ENCODE data around the gene STARD3.

The STARD3 gene

DNA sequence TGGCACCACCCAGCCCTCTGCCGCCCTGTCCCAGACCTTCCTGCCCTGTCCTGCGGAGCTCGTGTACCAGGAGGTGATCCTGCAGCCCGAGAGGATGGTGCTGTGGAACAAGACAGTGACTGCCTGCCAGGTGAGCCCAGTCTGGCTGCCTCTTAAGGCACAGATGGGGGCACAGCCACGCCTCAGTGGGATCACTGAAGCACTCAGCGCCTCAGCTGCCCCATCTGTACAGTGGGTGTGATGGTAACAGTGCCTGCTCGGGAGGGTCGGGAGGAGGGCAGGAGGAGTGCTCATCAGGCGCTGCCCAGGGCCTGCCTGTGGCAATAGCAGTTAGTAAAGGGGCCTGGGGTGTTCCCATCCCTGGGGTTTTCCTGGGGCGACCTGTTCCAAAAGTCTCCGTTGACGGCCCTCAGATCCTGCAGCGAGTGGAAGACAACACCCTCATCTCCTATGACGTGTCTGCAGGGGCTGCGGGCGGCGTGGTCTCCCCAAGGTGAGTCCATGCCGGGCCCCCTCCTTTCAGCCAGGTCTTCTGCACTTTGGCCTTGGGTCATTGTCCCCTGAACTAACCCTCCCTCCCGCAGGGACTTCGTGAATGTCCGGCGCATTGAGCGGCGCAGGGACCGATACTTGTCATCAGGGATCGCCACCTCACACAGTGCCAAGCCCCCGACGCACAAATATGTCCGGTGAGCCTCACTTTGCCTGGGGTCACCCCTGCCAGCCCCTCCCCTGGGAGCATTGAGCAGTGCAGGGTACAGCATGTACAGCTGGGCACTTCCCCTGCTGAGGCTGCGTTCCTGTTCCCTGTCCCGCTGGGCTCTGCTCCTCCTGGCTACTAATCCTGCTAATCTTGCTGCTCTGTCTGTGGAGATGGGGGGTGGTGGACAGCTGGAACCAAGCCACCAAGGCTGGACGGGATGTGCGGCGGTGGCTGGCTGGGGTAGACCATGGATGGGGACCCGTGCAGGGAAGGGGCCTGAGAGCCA is 23.7 kb downstream of the STARD3 start:
- DNase-seq: no peak

DNA sequence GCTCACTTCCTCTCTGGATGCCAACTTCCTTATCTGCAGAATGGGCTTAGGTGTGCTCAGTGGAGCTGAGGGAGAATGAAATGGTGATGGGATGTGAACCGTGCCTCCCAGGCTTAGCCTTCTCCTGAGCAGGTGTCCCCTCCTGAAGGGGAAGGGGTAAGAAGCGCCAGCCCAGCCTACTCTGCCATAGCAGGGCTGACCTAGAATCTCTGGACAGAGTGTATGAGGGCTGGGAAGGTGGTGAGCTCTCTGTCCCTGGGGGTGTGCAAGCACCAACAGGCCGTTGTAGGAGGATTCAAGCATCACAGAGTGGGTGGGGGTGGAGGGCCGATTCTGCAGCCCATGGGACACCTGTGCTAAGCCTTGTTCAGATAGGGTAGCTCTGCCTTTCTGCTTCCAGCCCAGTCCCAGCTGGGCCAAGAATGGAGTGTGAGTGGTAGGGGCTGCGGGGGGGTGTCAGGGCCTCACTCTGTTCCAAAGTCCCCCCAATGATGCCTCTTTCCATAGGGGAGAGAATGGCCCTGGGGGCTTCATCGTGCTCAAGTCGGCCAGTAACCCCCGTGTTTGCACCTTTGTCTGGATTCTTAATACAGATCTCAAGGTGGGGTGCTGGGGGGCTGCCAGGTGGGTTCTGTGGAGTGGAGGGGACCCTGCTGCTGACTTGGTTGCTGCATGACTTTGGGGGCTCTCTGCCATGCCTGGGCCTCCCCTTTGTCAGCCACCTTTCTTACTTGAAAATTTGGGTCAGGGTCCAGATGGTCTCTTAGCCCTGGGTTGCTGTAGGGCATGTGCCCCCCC is 25.0 kb downstream of the STARD3 start:
- DNase-seq: no peak

DNA sequence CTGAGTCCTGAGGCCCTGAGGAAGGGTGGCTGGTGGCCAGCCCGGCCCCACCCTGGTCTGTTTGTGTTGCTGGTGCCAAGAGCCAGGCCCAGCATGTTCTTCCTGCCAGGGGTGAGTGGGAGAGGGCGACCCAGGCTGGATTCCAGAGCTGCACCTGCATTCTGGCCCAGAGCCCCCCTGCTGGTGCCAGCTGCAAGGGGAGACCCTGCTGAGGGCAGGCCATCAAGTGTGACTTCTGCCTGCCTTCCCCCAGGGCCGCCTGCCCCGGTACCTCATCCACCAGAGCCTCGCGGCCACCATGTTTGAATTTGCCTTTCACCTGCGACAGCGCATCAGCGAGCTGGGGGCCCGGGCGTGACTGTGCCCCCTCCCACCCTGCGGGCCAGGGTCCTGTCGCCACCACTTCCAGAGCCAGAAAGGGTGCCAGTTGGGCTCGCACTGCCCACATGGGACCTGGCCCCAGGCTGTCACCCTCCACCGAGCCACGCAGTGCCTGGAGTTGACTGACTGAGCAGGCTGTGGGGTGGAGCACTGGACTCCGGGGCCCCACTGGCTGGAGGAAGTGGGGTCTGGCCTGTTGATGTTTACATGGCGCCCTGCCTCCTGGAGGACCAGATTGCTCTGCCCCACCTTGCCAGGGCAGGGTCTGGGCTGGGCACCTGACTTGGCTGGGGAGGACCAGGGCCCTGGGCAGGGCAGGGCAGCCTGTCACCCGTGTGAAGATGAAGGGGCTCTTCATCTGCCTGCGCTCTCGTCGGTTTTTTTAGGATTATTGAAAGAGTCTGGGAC is 25.8 kb downstream of the STARD3 start:
- no peak for DNase-seq

DNA sequence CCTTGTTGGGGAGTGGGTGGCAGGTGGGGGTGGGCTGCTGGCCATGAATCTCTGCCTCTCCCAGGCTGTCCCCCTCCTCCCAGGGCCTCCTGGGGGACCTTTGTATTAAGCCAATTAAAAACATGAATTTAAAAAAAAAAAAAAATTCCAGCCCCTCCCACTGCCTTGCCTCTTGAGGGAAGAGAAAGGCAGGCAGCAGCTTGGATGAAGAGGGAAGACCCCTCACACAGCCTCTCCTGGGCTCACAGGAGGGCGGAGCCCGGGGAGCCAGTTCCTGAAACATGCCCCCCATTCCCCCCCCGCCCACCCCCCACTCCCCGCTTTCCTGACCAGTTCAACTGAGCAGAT is 26.4 kb downstream of the STARD3 start:
- DNase-seq: no peak

DNA sequence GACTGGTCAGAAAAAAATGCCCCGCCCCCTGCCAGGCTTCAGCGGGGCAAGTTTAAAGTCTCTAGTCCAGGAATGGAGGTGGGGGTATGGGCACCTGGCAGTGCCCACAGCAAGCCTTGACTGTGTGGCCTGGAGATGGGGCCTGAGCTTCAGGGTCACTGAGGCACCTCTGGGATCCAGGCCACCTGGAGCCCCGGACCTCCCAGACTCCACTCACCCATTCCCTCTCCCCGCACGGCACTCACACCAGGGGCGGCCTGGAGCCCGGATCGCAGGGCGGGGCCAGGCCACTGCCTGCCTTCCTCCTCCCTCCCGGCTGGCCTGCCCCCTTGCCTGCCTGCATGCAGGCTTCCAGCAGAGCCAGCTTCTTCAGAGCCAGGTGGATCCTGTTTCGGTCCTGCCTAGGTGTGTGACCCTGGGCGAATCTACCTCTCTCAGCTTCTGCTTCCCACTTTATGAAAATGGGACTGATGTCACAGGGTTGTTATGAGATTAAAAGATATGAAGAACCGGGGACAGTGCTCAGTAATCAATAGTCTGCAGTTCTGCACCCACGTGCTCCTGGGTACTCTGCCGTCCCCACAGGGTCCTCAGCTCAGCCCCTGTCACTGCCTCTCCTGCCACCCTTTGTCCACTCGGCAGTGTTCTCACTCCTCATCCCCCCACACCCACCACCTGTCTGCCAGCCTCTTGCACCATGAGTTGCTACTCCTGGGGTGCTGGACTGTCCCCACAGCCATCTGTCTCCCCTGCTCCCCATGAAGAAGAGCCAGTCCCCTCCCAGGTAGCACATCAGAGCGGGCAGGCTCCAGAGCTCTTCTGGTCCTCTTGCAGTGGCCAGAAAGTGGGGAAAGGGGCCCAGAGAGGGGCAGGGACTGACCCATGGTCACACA is 27.0 kb downstream of the STARD3 start:
- DNase-seq: peak; percentile 15

DNA sequence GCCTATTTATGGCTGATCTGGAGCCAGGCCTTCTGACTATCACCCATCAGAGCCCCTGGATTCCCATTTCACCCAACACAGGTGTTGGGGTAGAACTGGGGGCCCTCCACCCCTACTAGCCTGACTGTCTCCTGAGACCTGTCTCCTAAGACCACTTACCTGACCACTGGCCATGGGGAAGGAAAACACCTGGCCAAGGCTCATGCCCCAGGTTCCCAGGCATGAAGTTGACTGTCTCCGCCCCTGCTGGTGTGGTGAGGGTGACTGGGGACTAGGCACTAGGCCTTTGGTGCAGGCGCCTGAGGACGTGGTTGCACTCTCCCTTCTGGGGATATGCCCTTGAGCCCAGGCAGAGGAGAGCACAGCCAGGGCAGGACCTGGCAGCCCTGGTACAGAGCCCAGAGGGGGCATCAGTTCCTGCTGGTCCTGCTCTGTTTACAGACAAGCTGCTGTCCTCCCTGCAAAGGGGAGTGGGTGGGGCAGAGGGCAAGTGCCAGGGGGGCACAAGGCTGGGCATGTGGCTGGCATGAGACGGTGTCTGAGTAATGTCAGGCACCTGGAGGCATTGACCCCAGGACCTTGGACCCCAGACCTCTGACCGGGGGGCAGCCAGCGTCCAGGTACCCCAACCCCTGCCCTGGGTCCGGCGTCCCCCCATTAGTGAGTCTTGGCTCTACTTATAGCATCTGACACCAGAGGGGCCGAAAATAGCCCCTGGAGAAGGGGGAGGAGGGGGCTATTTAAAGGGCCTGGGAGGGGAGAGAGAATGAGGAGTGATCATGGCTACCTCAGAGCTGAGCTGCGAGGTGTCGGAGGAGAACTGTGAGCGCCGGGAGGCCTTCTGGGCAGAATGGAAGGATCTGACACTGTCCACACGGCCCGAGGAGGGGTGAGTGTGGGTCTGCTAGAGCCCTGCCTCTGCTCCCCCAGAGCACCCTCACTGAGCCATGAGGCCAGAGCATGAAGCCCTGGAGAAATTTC is 27.9 kb downstream of the STARD3 start, which contains the start of gene TCAP:
TSS of gene TCAP (plus strand) at position 769 of the 981 bp plus-strand sequence. CDS start at position 780, 11 bp downstream.
- DNase-seq: no peak

GRCh38 chr17:39665642-39666224 is 28.8 kb downstream of the STARD3 start:
- DNase-seq: no peak

DNA sequence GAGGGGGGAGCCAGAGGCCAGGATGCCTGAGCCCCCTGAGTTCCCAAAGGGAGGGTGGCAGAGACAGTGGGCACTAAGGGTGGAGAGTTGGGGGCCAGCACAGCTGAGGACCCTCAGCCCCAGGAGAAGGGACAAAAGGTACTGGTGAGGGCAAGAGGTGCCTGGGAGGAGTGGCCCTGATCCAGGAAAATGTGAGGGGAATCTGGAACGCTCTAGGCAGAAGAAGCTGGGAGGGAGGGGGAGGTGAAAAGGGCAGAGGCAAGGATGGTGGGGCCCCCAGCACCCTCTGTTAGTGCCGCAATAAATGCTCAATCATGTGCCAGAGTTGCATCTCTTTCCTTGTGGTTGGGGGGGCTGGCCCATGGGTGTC is 29.3 kb downstream of the STARD3 start:
- DNase-seq: no peak

- peak; percentile 45 for DNase-seq
Observed at GRCh38 chr17:39666601-39667261, 29.8 kb downstream of the STARD3 start.

DNA sequence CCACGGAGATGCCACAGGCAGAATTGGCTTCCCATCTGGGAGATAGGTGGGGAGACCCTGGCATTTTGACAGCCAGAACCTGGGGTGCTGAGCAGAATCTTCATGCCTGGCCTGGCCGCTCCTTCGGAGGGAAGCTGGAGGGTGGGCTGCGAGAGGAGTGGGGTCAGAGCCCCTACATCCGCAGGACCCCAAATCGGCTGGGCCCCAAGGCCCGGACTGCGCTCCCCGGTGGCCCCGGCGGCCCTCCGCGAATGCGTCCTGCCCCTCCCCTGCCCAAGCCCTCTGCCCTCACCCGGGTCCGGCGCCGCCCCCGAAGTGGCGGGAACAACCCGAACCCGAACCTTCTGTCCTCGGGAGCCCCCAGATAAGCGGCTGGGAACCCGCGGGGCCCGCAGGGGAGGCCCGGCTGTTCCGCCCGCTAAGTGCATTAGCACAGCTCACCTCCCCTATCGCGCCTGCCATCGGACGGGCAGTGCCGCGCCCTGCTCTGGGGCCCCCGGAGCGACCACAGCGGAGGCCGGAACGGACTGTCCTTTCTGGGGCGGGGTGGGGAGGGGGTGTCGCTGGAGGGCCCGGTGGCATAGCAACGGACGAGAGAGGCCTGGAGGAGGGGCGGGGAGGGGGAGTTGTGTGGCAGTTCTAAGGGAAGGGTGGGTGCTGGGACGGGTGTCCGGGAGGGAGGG is 30.5 kb downstream of the STARD3 start:
- DNase-seq: no peak

GRCh38 chr17:39667945-39668924 is 31.3 kb downstream of the STARD3 start, which contains the start of gene PNMT:
TSS of gene PNMT (plus strand) at chr17:39668453. CDS start at chr17:39668476, 23 bp downstream.
- peak; percentile 51 for DNase-seq

DNA sequence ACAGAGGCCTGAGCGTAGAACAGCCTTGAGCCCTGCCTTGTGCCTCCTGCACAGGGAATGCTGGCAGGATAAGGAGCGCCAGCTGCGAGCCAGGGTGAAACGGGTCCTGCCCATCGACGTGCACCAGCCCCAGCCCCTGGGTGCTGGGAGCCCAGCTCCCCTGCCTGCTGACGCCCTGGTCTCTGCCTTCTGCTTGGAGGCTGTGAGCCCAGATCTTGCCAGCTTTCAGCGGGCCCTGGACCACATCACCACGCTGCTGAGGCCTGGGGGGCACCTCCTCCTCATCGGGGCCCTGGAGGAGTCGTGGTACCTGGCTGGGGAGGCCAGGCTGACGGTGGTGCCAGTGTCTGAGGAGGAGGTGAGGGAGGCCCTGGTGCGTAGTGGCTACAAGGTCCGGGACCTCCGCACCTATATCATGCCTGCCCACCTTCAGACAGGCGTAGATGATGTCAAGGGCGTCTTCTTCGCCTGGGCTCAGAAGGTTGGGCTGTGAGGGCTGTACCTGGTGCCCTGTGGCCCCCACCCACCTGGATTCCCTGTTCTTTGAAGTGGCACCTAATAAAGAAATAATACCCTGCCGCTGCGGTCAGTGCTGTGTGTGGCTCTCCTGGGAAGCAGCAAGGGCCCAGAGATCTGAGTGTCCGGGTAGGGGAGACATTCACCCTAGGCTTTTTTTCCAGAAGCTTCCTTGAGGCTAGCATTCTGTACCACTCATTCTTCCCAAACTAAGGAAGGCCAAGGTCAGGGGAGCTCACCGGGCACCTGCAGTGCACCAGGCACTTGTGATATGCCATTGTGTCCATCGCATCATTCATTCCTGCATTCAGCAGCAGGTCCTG is 33.2 kb downstream of the STARD3 start:
- no peak for DNase-seq

- no peak for DNase-seq
Observed at GRCh38 chr17:39670746-39671145, 33.8 kb downstream of the STARD3 start.

GRCh38 chr17:39671651-39672521 is 34.9 kb downstream of the STARD3 start:
- DNase-seq: peak; percentile 28

All from fibroblast of skin of back (primary cell).